K562 (cell line): Measurements from ENCODE around the gene TBRG1. TPM values are rescaled to one million over a fixed set of nuclear protein-coding genes. Genes with fewer than 3 reads are reported as not detected.
A peak's percentile ranks its signal among the peaks of the same experiment; 100 is the strongest.

ENCODE experiments used
- CHD1 ChIP-seq: fragments of 200-600 bp; sonication (generic); IDR thresholded peaks from one replicate; pipeline ENCODE4 v1.6.1; 2012; ENCODE audit warnings: mild to moderate bottlenecking, moderate library complexity, low read length, inconsistent platforms
- CREM ChIP-seq: IDR thresholded peaks from 2 replicates; pipeline ENCODE4 v1.6.1; 2014; ENCODE audit warnings: antibody characterized with exemption, low read depth
- FOSL1 ChIP-seq: fragments of 200-800 bp; sonication (Bioruptor generic); conservative IDR thresholded peaks from 2 replicates; pipeline ENCODE4 v1.6.1; 2016; ENCODE audit warnings: missing genetic modification characterization, missing compliant biosample characterization
- MCM3 ChIP-seq: fragments of 450-650 bp; IDR thresholded peaks from 2 replicates; pipeline ENCODE4 v1.6.1; 2016
- NCOR1 ChIP-seq: fragments of 450-650 bp; IDR thresholded peaks from 2 replicates; pipeline ENCODE4 v1.6.1; 2016; ENCODE audit warnings: mild to moderate bottlenecking, moderate library complexity
- NFE2L1 ChIP-seq: fragments of 450-650 bp; IDR thresholded peaks from 2 replicates; pipeline ENCODE4 v1.6.1; 2016; ENCODE audit warnings: missing genetic modification characterization, low read depth, mild to moderate bottlenecking, missing compliant biosample characterization, moderate library complexity, borderline replicate concordance
- NR2C1 ChIP-seq, 2 experiments: fragments of 450-650 bp; IDR thresholded peaks; 2 replicates each; pipeline ENCODE4 v1.6.1; 2017; ENCODE audit warnings: mild to moderate bottlenecking in 2 of 2, antibody characterized with exemption in 1 of 2, inconsistent platforms in 1 of 2, missing compliant biosample characterization in 1 of 2, missing genetic modification characterization in 1 of 2
- RUNX1 ChIP-seq: sonication (generic); IDR thresholded peaks from 2 replicates; pipeline ENCODE4 v1.6.1; 2016; ENCODE audit warnings: antibody characterized with exemption, low read depth
- TRIM24 ChIP-seq, 2 experiments: fragments of 450-650 bp; IDR thresholded peaks; 2 replicates each; pipeline ENCODE4 v1.6.1; 2016
- ZNF57 ChIP-seq: fragments of 450-650 bp; formaldehyde crosslinking; IDR thresholded peaks from 2 replicates; pipeline ENCODE4 v1.4.0; 2020; ENCODE audit warnings: mild to moderate bottlenecking, moderate library complexity
- ZNF589 ChIP-seq: fragments of 200-800 bp; sonication (Bioruptor generic); IDR thresholded peaks from 2 replicates; pipeline ENCODE4 v1.6.1; 2016; ENCODE audit warnings: low read depth, missing genetic modification characterization, missing compliant biosample characterization
- ZNF592 ChIP-seq: fragments of 450-650 bp; IDR thresholded peaks from 2 replicates; pipeline ENCODE4 v1.6.1; 2017; ENCODE audit warnings: antibody characterized with exemption, mild to moderate bottlenecking
- ZZZ3 ChIP-seq: fragments of 450-650 bp; IDR thresholded peaks from 2 replicates; pipeline ENCODE4 v1.6.1; 2016; ENCODE audit warnings: antibody characterized with exemption, mild to moderate bottlenecking, moderate library complexity
- polyA plus RNA-seq, 8 experiments: library from polyadenylated mRNA; depleted of rRNA in 4 of 8; stranded (reverse) in 5 of 8; unstranded in 3 of 8; fragments of >200 nt; fragmentation: Nextera tagmentation in 2 of 8; fragmentation: Illumina TruSeq in 1 of 8; extraction: Ambion mirVana in 2 of 8; extraction: Trizol in 1 of 8; gene quantifications; 2 replicates each; pipeline versions ENCODE4 v1.2.1 to v1.2.3, GENCODE V29; 2011 to 2014; ENCODE audit warnings: inconsistent platforms in 1 of 8, missing spikeins in 1 of 8
- total RNA-seq, 7 experiments: library from RNA; depleted of rRNA in 6 of 7; stranded (reverse); fragments of >200 nt in 6 of 7; fragmentation: Illumina TruSeq in 2 of 7; extraction: Trizol in 2 of 7; gene quantifications; 2 replicates each; pipeline versions ENCODE4 v1.2.1 to v1.2.3, GENCODE V29; 2011 to 2021; ENCODE audit warnings: low replicate concordance in 1 of 7
- TF ChIP-seq, protein P1 (sequence below), 2 experiments: fragments of 450-650 bp; formaldehyde crosslinking in 1 of 2; IDR thresholded peaks; 2 replicates each; pipeline versions ENCODE4 v1.4.0 to v1.6.1; 2014 to 2020; ENCODE audit warnings: mild to moderate bottlenecking in 2 of 2, borderline replicate concordance in 1 of 2, low read depth in 1 of 2
- TF ChIP-seq, protein P2 (sequence below): fragments of 250-450 bp; sonication (Bioruptor Pico); IDR thresholded peaks from 2 replicates; pipeline ENCODE4 v1.9.0; 2021; ENCODE audit warnings: mild to moderate bottlenecking

TBRG1 gene
- total and polyA plus RNA-seq, 9 of the 15 experiments (the other 6 are each of a cell fraction or from before 2014, with no cell fraction given) = 8.7 to 30.0 (median 20.2) TPM

DNA sequence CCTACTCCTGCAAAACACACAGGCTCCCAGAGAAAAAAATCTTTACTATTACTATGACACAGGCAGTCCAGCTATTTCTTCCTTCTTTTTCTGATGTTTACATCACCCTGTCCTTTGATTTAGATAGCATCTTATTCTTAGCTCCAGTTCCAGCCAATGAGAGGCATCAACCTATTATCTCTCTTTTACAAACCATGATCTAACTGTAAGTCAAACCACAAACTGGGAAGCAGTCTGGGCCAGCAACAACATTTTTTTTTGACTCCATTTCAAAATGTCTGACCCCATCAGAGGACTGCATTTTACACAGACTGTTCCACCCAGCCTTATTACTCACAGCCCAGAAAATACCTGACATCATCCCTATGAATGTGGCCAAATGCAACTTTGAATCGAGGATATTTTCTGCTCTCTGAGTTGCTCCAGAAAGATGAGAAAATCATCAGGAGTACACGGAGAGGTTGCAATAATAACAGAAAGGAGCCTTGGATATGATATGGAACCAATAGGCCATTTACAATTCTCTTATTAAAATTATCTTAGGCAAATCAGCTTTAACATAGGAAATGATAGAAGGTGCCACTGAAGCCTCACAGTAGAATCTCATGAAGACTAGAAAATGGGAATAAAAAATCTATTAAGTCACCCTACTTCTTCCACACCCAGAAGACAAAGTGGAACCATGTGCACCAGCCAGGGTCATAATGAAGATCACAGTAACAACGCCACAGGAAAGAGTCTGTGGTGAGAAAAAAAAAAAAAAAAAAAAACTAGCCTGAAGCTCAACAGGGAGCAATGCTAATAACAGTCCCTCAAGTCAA is 21.2 kb downstream of the TBRG1 start (continued):
- TF ChIP-seq ZNF592 (no peak), ZNF589 (CRISPR knock-in tag) (no peak; the same call in 1 of the 2 replicates), TRIM24 (IDR thresholded peaks at IDR 0.05) (peak; percentile 6 to 31; a peak in 1 of 4 replicates), NFE2L1 (no peak), ZNF57 (CRISPR knock-in tag) (no peak), NR2C1 (IDR thresholded peaks at IDR 0.05) (no peak), NR2C1 (tag; IDR thresholded peaks at IDR 0.05) (0 out of 2 replicates have a peak, but pooled peaks have one; percentile 16), FOSL1 (tag) (peak; percentile 65), MCM3 (no peak), CHD1 (no peak), RUNX1 (no peak), ZZZ3 (no peak), NCOR1 (peak; percentile 40), CREM (0 out of 2 replicates have a peak, but pooled peaks have one; percentile 21)
- TF ChIP-seq, protein P1, sequence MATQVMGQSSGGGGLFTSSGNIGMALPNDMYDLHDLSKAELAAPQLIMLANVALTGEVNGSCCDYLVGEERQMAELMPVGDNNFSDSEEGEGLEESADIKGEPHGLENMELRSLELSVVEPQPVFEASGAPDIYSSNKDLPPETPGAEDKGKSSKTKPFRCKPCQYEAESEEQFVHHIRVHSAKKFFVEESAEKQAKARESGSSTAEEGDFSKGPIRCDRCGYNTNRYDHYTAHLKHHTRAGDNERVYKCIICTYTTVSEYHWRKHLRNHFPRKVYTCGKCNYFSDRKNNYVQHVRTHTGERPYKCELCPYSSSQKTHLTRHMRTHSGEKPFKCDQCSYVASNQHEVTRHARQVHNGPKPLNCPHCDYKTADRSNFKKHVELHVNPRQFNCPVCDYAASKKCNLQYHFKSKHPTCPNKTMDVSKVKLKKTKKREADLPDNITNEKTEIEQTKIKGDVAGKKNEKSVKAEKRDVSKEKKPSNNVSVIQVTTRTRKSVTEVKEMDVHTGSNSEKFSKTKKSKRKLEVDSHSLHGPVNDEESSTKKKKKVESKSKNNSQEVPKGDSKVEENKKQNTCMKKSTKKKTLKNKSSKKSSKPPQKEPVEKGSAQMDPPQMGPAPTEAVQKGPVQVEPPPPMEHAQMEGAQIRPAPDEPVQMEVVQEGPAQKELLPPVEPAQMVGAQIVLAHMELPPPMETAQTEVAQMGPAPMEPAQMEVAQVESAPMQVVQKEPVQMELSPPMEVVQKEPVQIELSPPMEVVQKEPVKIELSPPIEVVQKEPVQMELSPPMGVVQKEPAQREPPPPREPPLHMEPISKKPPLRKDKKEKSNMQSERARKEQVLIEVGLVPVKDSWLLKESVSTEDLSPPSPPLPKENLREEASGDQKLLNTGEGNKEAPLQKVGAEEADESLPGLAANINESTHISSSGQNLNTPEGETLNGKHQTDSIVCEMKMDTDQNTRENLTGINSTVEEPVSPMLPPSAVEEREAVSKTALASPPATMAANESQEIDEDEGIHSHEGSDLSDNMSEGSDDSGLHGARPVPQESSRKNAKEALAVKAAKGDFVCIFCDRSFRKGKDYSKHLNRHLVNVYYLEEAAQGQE (IDR thresholded peaks at IDR 0.05; ENCODE audit: borderline replicate concordance) = peak; percentile 47; the same call in 1 of the 2 replicates
- TF ChIP-seq, protein P1 (CRISPR knock-in tag; IDR thresholded peaks at IDR 0.05; ENCODE audit: low read depth) = no peak
- TF ChIP-seq, protein P2, sequence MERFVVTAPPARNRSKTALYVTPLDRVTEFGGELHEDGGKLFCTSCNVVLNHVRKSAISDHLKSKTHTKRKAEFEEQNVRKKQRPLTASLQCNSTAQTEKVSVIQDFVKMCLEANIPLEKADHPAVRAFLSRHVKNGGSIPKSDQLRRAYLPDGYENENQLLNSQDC (CRISPR knock-in tag) = no peak
